Measurements from ENCODE around the gene PRR35.

DNA sequence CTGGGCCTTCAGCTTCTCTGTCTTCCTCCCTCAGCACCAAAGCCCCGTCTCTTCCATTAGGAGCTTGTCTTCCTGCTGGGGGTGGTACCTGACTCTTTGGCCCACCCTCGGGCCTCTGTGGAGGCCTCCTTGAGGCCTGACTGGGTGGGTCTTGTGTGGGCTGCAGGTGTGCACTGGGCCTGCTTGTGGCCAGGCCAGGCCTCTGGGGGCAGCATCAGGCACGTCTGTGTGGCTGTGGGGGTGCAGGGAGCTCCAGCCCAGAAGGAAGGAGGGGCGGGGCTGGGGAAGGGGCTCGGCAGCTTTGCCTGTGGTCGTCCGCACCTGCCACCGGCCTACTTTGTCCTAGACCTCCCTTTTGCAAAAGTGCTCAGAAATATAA, 16.6 kb downstream of the PRR35 start:
- TF ChIP-seq CTCF (IDR thresholded peaks at IDR 0.05) (no peak), ZFX (IDR thresholded peaks at IDR 0.05; ENCODE audit: borderline replicate concordance) (no peak)

Measured in 22Rv1 (cell line).